Activated CD4-positive, alpha-beta T cell treated with anti-CD3 and anti-CD28 coated beads, Interleukin-2, amount 10 ng/mL, durations not matched to agents 24 days and 14 days (primary cell): ENCODE results near the gene JPT2. TPM values are rescaled to one million over a fixed set of nuclear protein-coding genes. Genes with fewer than 3 reads are reported as not detected.

Experiments used
- DNase-seq: peaks from one replicate; pipeline ENCODE4 v3.0.0; 2022
- H3K27ac Mint-ChIP-seq: one replicate; pipeline ENCODE4 v1.8.0; 2022; ENCODE audit warnings: mild to moderate bottlenecking, mixed read lengths
- H3K27me3 Mint-ChIP-seq: one replicate; pipeline ENCODE4 v1.8.0; 2022; ENCODE audit warnings: mixed read lengths
- H3K36me3 Mint-ChIP-seq: one replicate; pipeline ENCODE4 v1.8.0; 2022; ENCODE audit warnings: low read depth, mild to moderate bottlenecking, mixed read lengths
- H3K4me1 Mint-ChIP-seq: one replicate; pipeline ENCODE4 v1.8.0; 2021; ENCODE audit warnings: mixed read lengths
- H3K4me3 Mint-ChIP-seq: one replicate; pipeline ENCODE4 v1.8.0; 2022; ENCODE audit warnings: mild to moderate bottlenecking, moderate library complexity, mixed read lengths
- H3K9me3 Mint-ChIP-seq: one replicate; pipeline ENCODE4 v1.8.0; 2021; ENCODE audit warnings: mixed read lengths
- intact Hi-C: fragments of 100-400 bp; cut with micrococcal nuclease; formaldehyde crosslinking; loops from one replicate; pipeline ENCODE4 v1.15.1; 2023
- total RNA-seq: library from RNA; stranded (reverse); gene quantifications from 2 replicates; pipeline ENCODE4 v1.2.3, GENCODE V29; 2022

JPT2 gene
- total RNA-seq, 1 donor from 2014 or later, result 119 TPM

DNA sequence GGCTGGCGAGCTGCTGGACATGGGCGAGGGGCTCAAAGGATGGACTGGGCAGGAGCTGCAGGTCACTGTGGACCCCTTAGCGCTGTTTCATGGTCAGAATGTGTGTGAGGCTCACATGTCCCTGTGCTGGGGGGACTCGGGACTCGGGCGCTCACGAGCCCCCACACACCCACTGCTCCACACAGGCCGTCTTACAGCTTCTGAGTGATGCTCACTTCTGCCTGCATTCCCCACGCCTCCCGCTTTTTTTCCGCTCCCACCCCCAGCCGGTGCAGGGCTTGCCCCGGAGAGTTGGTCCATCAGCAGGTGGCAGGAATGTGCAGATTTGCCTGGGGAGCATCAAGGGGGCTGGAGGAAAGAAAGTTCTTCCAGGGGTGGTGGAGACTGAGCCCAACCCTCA, 20.2 kb upstream of the JPT2 start:
- DNase-seq, result no peak
- Mint-ChIP-seq H3K27ac (no peak overlapping the region), H3K4me3 (no peak overlapping the region), H3K9me3 (no peaks in the 10 kb centered on the region), H3K27me3 (no peaks in the 10 kb centered on the region), H3K36me3 (peaks cover 34% of the 10 kb centered on the region), H3K4me1 (no peaks in the 10 kb centered on the region)
- intact Hi-C loops, result no loop called here

DNA sequence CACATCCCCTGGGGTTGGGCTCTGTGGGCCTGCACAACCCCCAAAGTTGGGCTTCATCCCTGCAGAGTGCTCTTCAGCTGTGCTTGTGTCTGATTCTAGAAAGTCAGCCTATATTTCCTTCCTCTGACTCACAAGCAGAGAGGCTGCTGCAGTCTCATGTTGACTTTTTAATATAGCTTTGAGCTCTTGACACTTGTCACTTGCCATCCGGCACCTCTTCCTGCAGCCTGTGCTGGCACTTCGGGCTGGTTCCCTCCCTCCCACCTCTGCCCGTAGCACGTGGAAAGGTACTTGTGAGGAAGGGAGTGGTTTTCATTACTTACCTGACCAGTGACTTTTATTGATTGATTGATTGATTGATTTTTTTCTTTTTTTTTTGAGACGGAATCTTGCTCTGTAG, 19.0 kb upstream of the JPT2 start:
- Mint-ChIP-seq H3K4me1 (no peaks in the 10 kb centered on the region), H3K27ac (no peak overlapping the region), H3K36me3 (peaks cover 42% of the 10 kb centered on the region), H3K9me3 (no peaks in the 10 kb centered on the region), H3K4me3 (no peak overlapping the region), H3K27me3 (no peaks in the 10 kb centered on the region)
- DNase-seq, result no peak
- intact Hi-C loops, result no loop called here

- DNase-seq, result no peak
- no peaks in the 10 kb centered on the region for H3K27me3 Mint-ChIP-seq
- intact Hi-C loops, result no loop called here
- H3K4me3 Mint-ChIP-seq, result no peak overlapping the region
- H3K27ac Mint-ChIP-seq, result no peak overlapping the region
- no peaks in the 10 kb centered on the region for H3K4me1 Mint-ChIP-seq
- H3K36me3 Mint-ChIP-seq, result peaks cover 41% of the 10 kb centered on the region
- H3K9me3 Mint-ChIP-seq, result no peaks in the 10 kb centered on the region
These were observed 16.3 kb upstream of the JPT2 start for GRCh38 chr16:1661826-1662225.

GRCh38 chr16:1662543-1662942, 15.5 kb upstream of the JPT2 start:
- intact Hi-C loops, result no loop called here
- H3K4me1 Mint-ChIP-seq, result no peaks in the 10 kb centered on the region

GRCh38 chr16:1665829-1666228, 12.2 kb upstream of the JPT2 start:
- H3K9me3 Mint-ChIP-seq, result no peaks in the 10 kb centered on the region
- no peaks in the 10 kb centered on the region for H3K4me1 Mint-ChIP-seq
- intact Hi-C loops, result no loop called here
- peaks cover 61% of the 10 kb centered on the region for H3K36me3 Mint-ChIP-seq
- DNase-seq, result no peak
- no peak overlapping the region for H3K4me3 Mint-ChIP-seq
- no peak overlapping the region for H3K27ac Mint-ChIP-seq
- H3K27me3 Mint-ChIP-seq, result no peaks in the 10 kb centered on the region

More at GRCh38 chr16:1662543-1662942, 15.5 kb upstream of the JPT2 start:
- H3K27me3 Mint-ChIP-seq, result no peaks in the 10 kb centered on the region
- H3K4me3 Mint-ChIP-seq, result no peak overlapping the region
- peaks cover 44% of the 10 kb centered on the region for H3K36me3 Mint-ChIP-seq
- no peak overlapping the region for H3K27ac Mint-ChIP-seq
- DNase-seq, result no peak
- no peaks in the 10 kb centered on the region for H3K9me3 Mint-ChIP-seq

DNA sequence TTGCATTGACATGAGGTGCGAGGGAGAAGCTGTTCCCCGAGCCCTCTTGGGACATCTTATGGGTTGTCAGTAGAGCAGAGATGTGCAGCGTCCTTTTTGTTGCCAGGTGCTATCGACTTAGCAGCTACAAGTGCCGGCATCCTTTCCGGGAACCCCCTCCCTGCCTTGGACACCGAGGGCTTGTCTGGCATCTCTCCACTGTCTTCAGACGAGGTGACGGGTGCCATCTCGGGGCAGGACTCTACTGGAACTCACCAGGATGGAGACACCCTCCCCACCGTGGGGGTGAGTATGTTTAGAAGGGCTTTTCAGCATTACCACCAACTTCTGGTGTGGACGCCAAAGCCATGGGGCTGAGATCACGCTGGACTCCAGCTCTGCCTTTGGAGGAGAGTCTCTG, 11.8 kb upstream of the JPT2 start:
- H3K27me3 Mint-ChIP-seq, result no peaks in the 10 kb centered on the region
- no peak overlapping the region for H3K27ac Mint-ChIP-seq
- H3K9me3 Mint-ChIP-seq, result no peaks in the 10 kb centered on the region
- intact Hi-C loops, result no loop called here
- no peaks in the 10 kb centered on the region for H3K4me1 Mint-ChIP-seq
- no peak for DNase-seq
- H3K36me3 Mint-ChIP-seq, result peaks cover 66% of the 10 kb centered on the region
- H3K4me3 Mint-ChIP-seq, result no peak overlapping the region

DNA sequence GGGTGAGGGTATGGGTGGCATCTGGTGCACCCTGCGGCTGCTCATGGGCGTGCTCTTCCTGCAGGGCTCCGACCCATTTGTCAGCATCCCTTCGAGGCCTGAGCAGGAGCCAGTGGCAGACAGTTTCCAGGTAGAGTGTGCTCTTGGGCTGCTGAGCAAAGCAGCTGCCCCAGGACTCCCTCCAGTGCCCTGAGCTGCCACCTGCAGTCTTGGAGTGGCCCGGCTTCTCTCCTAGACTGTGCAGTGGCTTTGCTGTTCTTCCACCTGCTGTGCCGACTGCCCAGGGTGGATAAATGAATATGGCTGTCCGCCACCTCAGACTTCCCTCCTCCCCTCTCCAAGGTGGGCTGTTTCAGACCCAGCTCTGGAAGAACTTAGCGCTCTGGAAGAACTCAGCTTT, 10.8 kb upstream of the JPT2 start:
- intact Hi-C loops, result no loop called here
- Mint-ChIP-seq H3K4me1 (no peaks in the 10 kb centered on the region), H3K36me3 (peaks cover 67% of the 10 kb centered on the region), H3K9me3 (no peaks in the 10 kb centered on the region), H3K27ac (no peak overlapping the region), H3K27me3 (no peaks in the 10 kb centered on the region), H3K4me3 (no peak overlapping the region)
- DNase-seq, result no peak

DNA sequence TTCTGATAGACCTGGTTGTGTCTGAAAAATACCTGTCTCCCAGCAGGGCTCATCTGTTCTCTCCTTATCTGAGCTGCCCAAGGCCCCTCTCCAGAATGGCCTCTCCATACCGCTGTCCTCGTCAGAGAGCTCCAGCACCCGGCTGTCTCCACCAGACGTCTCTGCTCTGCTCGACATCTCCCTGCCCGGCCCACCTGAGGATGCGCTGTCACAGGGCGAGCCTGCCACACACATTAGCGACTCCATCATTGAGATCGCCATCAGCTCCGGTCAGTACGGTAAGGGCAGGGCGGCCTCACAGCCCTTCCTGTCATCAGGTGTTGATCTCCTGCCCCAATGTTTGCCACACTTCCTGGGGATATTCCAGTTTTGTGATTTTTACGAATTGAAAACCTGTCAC, 10.2 kb upstream of the JPT2 start:
- no peaks in the 10 kb centered on the region for H3K9me3 Mint-ChIP-seq
- peaks cover 66% of the 10 kb centered on the region for H3K36me3 Mint-ChIP-seq
- no peak overlapping the region for H3K27ac Mint-ChIP-seq
- no peaks in the 10 kb centered on the region for H3K27me3 Mint-ChIP-seq
- DNase-seq, result no peak
- intact Hi-C loops, result no loop called here
- no peaks in the 10 kb centered on the region for H3K4me1 Mint-ChIP-seq
- no peak overlapping the region for H3K4me3 Mint-ChIP-seq

- Mint-ChIP-seq H3K27ac (no peak overlapping the region), H3K4me1 (no peaks in the 10 kb centered on the region), H3K4me3 (no peak overlapping the region), H3K27me3 (no peaks in the 10 kb centered on the region), H3K36me3 (peaks cover 68% of the 10 kb centered on the region), H3K9me3 (no peaks in the 10 kb centered on the region)
- DNase-seq, result no peak
- intact Hi-C loops, result no loop called here
These were observed 9.3 kb upstream of the JPT2 start for GRCh38 chr16:1668612-1669319.

GRCh38 chr16:1669698-1670097, 8.4 kb upstream of the JPT2 start:
- H3K4me3 Mint-ChIP-seq, result no peak overlapping the region
- intact Hi-C loops, result no loop called here
- DNase-seq, result no peak
- H3K9me3 Mint-ChIP-seq, result no peaks in the 10 kb centered on the region
- H3K27ac Mint-ChIP-seq, result no peak overlapping the region
- H3K36me3 Mint-ChIP-seq, result peaks cover 70% of the 10 kb centered on the region
- no peaks in the 10 kb centered on the region for H3K27me3 Mint-ChIP-seq
- H3K4me1 Mint-ChIP-seq, result no peaks in the 10 kb centered on the region

DNA sequence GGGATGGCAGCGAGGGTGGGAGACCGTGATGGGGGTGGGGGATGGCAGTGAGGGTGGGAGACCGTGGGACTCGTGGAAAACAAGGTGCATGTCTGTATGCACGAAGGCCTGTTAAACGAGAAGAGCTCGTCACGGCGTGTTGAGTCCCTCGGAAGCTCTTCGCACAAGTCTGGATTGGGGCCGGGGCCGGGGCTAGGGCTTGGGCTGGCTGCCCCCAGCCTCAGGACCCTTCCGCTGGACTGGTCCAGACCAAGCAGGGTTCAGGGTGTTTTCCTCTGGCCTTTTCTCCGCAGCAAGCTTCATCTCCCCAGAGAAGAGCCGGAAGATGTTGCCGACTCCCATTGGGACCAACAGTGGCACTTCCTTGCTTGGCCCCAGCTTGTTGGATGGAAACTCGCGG, 7.7 kb upstream of the JPT2 start:
- Mint-ChIP-seq H3K27ac (no peak overlapping the region), H3K4me3 (no peak overlapping the region), H3K4me1 (no peaks in the 10 kb centered on the region), H3K9me3 (no peaks in the 10 kb centered on the region), H3K27me3 (no peaks in the 10 kb centered on the region), H3K36me3 (peaks cover 71% of the 10 kb centered on the region)
- intact Hi-C loops, result no loop called here
- DNase-seq, result no peak

DNA sequence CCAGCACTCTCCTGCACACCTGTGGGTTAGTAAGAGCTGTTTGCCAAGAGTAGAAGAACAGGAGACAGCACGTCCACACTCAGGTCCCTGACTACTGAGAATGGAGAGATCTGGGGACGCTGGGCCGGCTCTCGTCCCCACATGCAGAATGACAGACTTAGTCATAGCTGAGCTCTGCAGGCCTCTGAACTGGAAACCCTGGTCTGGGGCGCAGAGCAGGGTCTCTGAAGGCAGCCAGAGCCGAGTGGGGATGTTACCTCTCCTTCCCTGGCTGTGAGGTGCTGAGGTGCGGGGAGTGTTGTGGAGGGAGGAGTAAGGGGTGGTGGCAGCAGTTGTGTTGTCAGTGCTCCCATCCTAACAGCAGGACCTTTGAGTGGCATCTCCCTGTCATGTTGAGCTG, 7.2 kb upstream of the JPT2 start:
- Mint-ChIP-seq H3K9me3 (no peaks in the 10 kb centered on the region), H3K36me3 (peaks cover 73% of the 10 kb centered on the region), H3K27me3 (no peaks in the 10 kb centered on the region), H3K4me1 (no peaks in the 10 kb centered on the region), H3K4me3 (no peak overlapping the region), H3K27ac (no peak overlapping the region)
- intact Hi-C loops, result no loop called here
- no peak for DNase-seq

DNA sequence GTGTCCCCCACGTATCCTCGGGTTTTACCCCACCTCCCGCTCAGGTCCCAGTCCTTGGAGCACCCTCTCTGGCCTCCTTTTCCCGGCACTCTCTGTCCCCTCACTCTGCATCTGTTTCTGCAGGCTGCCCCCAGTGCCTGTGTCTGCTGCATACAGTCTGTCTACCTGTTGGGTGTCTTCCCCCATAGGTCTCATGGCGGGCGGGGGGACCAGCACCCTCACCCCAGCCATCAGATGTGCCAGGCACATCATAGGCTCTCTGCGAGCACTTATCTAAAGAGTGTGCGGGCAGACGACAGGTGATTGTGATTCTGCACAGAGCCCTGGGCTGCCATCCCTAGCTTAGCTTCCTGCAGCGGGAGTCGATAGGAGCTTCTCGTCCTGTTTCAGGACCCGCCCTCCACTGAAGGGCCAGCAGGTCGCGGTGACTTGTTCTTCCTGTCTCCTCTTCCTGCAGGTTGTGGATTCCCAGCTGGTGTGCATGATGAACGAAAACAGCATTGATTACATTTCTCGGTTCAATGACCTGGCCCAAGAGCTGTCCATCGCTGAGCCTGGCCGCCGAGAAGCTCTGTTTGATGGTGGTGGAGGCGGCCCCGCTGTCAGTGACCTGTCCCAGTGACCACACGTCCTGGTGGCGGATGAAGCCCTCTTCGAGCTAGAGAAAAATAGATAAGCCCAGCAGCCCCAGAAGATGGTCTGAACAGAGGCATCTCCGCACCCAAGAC, 4.5 kb upstream of the JPT2 start:
- Mint-ChIP-seq H3K27me3 (no peaks in the 10 kb centered on the region), H3K36me3 (peaks cover 59% of the 10 kb centered on the region), H3K27ac (no peak overlapping the region), H3K9me3 (no peaks in the 10 kb centered on the region), H3K4me1 (peaks cover 10% of the 10 kb centered on the region), H3K4me3 (no peak overlapping the region)
- intact Hi-C loops, result no loop called here
- no peak for DNase-seq

DNA sequence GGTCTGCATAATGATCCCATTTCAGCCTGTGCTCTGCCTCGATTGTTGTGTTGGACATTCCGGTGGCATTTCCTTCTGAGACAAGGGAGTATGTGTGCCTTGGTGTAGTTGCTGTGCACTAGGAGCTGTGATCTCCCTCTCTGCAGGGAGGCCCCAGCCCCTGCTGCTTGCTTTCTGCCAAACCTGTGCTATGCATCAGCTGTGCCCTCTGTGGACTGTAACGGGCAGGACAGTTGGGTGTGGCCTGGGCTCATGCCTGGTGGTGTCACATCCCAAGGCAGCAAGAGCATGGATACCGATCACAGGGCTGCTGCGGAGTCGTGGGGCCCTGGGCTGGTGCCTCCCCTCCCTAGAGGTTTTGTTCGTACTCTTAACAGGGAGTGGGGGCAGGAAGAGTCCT, 3.8 kb upstream of the JPT2 start:
- H3K27me3 Mint-ChIP-seq, result no peaks in the 10 kb centered on the region
- no peak overlapping the region for H3K4me3 Mint-ChIP-seq
- no peaks in the 10 kb centered on the region for H3K9me3 Mint-ChIP-seq
- DNase-seq, result no peak
- H3K27ac Mint-ChIP-seq, result no peak overlapping the region
- peaks cover 60% of the 10 kb centered on the region for H3K36me3 Mint-ChIP-seq
- H3K4me1 Mint-ChIP-seq, result peaks cover 16% of the 10 kb centered on the region
- intact Hi-C loops, result no loop called here
